ENCODE results near the gene SOX6.

The SOX6 gene

DNA sequence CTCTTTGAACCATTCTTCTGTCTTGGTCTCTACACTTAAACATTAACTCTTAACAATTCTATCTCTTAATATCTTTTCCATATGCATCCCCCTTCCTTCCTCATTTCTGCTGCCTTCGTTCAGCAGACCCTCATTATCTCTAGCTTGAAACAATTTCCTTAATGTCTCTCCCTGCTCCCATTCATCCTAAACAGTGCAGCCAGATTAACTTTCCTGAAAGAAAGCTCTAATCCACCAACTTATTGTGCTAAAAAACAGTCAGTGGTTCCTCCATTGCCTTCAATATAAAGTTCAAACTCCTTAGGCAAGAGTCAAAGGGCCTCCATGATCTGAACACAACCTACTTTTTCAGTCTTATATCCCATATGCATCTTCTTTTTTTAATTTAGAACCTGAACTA, 42.5 kb downstream of the SOX6 start:
- DNase-seq (ENCODE audit: low spot score) = no peak
- no peak for TF ChIP-seq CTCF (IDR thresholded peaks at IDR 0.05; ENCODE audit: extremely low read depth, insufficient read depth, missing control alignments)
- in situ Hi-C loops (cut with MboI; ENCODE audit: low pct_unique_long_range_greater_than_20kb, low sequenced_read_pairs, unreplicated experiment) = no loop called here

DNA sequence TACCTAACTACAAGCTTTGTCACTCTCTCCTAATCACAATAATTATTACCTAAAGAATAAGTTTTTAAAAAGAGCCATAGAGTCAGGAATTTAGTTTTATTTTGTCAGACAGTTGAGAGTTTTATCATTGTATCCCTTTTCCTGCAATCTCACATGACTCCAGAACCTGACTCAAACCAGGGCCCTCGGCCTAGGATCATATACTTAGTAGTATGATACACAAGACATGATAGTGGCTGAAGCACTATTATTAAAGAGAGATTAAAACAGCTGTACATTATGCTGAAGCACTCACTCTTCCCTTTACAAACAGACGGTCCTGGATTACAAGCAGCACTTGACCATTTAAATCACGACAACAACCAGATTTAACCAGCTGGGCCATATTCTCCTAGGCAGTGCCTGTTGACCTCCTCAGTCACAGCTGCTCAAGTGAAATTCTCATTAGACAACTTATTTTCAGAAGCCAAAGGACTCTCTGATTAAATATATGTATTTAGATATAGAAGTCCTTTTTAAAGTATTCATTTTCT, 44.0 kb downstream of the SOX6 start:
- no peak for DNase-seq (ENCODE audit: low spot score)
- in situ Hi-C loops (cut with MboI; ENCODE audit: low pct_unique_long_range_greater_than_20kb, low sequenced_read_pairs, unreplicated experiment) = no loop called here
- no peak for TF ChIP-seq CTCF (IDR thresholded peaks at IDR 0.05; ENCODE audit: extremely low read depth, insufficient read depth, missing control alignments)

GRCh38 chr11:16311831-16312230, 44.5 kb downstream of the SOX6 start:
- DNase-seq (ENCODE audit: low spot score) = no peak
- in situ Hi-C loops (cut with MboI; ENCODE audit: low pct_unique_long_range_greater_than_20kb, low sequenced_read_pairs, unreplicated experiment) = no loop called here

DNA sequence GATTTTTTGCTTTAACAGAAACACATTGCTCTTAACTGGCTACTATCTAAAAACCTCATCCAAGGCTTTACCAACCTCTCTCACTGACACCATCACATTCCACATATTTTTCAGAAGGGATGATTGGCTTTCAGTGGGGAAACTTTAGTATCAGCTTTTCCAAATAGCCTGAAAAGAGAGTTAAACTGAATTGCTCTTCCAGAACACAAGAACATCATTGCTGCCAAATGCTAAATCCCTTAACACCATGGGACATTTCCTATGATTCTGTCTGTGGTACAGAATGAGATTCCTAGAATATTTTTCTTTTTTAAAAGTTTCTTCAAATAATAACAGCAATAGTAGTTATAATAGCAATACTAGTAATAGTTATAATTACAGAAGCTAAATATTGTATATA, 45.4 kb downstream of the SOX6 start:
- in situ Hi-C loops (cut with MboI; ENCODE audit: low pct_unique_long_range_greater_than_20kb, low sequenced_read_pairs, unreplicated experiment) = no loop called here
- no peak for DNase-seq (ENCODE audit: low spot score)
- no peak for TF ChIP-seq CTCF (IDR thresholded peaks at IDR 0.05; ENCODE audit: extremely low read depth, insufficient read depth, missing control alignments)

More at GRCh38 chr11:16311831-16312230, 44.5 kb downstream of the SOX6 start:
- no peak for TF ChIP-seq CTCF (IDR thresholded peaks at IDR 0.05; ENCODE audit: extremely low read depth, insufficient read depth, missing control alignments)

DNA sequence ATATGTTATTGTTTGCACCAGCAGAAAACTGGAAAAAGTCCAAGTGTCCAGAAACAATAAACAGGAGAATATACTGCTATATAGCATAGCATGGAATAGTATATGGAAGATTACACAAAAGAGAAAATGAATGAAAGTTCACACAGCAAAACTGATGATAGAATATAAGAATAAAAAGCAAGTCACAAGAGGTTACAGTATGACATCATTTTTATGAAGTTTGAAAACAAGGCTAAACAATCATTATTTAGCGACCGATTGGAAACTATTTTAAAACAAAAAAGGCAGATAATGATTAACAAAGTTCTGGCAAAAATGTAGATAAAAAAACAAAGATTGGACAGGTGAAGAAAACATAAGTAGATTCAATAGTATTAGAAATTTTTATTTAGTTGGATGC, 47.1 kb downstream of the SOX6 start:
- in situ Hi-C loops (cut with MboI; ENCODE audit: low pct_unique_long_range_greater_than_20kb, low sequenced_read_pairs, unreplicated experiment) = no loop called here

GRCh38 chr11:16301462-16301861, 54.9 kb downstream of the SOX6 start:
- TF ChIP-seq CTCF (IDR thresholded peaks at IDR 0.05; ENCODE audit: extremely low read depth, insufficient read depth, missing control alignments) = no peak
- in situ Hi-C loops (cut with MboI; ENCODE audit: low pct_unique_long_range_greater_than_20kb, low sequenced_read_pairs, unreplicated experiment) = no loop called here
- no peak for DNase-seq (ENCODE audit: low spot score)

More for the DNA sequence above, 47.1 kb downstream of the SOX6 start:
- TF ChIP-seq CTCF (IDR thresholded peaks at IDR 0.05; ENCODE audit: extremely low read depth, insufficient read depth, missing control alignments) = no peak
- no peak for DNase-seq (ENCODE audit: low spot score)

Data from GM13977 (cell line).